OCI-LY3 (cell line): Measurements from ENCODE around the gene CFAP57.

ENCODE experiments used
- EZH2phosphoT487 ChIP-seq: fragments of 200-600 bp; shearing (Covaris generic); IDR thresholded peaks from 2 replicates; pipeline ENCODE4 v1.6.1; 2018; ENCODE audit warnings: antibody characterized with exemption, mixed run types, low read depth
- TF ChIP-seq, protein P1 (sequence below): fragments of 200-600, 300-600 bp; sonication (generic); IDR thresholded peaks from 2 replicates; pipeline ENCODE4 v1.5.1; 2014; ENCODE audit warnings: antibody characterized with exemption, low read length, low read depth

DNA sequence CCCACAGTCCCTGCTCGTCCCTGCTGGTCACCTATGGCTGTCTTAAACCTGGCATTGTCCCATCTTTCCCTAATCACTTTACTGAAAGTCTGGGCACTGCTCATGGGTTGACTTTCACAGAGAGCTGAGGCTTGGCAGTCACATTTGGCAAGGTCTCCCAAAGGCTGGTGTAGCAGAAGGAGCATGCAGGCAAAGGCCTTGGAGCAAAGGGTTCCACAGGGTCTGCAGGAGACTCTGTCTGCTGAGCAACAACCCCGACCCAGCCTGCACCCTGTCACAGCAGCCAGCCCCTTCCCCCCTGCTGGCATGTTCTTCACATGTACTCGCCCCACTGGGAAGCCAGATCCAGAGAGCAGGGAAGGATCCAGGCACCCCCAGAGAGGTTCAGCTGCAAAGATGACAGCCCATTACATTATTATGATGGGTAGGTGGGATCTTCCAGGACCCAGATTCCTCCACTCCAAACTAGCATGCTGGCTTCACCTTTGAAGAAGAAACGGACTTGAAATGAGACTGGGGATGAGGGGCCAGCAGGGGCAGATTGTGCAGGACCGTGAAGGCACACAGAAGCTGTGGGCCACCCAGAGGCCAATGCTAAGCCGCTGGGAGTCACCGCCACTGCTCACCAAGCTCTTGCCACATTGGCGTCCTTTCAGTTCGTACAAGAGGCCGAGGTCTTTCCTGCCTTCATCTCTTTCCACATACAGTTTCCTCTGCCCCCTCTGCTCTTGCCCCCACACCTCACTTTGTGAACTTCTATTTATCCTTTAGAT is 83.5 kb downstream of the CFAP57 start:
- TF ChIP-seq, protein P1, sequence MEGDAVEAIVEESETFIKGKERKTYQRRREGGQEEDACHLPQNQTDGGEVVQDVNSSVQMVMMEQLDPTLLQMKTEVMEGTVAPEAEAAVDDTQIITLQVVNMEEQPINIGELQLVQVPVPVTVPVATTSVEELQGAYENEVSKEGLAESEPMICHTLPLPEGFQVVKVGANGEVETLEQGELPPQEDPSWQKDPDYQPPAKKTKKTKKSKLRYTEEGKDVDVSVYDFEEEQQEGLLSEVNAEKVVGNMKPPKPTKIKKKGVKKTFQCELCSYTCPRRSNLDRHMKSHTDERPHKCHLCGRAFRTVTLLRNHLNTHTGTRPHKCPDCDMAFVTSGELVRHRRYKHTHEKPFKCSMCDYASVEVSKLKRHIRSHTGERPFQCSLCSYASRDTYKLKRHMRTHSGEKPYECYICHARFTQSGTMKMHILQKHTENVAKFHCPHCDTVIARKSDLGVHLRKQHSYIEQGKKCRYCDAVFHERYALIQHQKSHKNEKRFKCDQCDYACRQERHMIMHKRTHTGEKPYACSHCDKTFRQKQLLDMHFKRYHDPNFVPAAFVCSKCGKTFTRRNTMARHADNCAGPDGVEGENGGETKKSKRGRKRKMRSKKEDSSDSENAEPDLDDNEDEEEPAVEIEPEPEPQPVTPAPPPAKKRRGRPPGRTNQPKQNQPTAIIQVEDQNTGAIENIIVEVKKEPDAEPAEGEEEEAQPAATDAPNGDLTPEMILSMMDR = no peak
- no peak for TF ChIP-seq EZH2phosphoT487
